HG03457 (cell line): ENCODE results near the gene AXDND1.
"Not testable (repeated sequence)": the region's sequence is repeated elsewhere in the genome, so short reads cannot be mapped to it uniquely, and the experiment has no call there.

ENCODE experiments used
- ATAC-seq: cut with Tn5 transposase; IDR thresholded peaks from one replicate; pipeline ENCODE4 v1.9.1; 2021; ENCODE audit warnings: moderate number of reproducible peaks; ENCODE audit not compliant: unreplicated experiment

Gene AXDND1

GRCh38 chr1:179361631-179362030, 4.1 kb upstream of the AXDND1 start:
- ATAC-seq, result not testable (repeated sequence)

- no peak for ATAC-seq
Observed at GRCh38 chr1:179366093-179366800, 476 bp downstream of the AXDND1 start.

GRCh38 chr1:179369751-179370341, 4.1 kb downstream of the AXDND1 start:
- ATAC-seq, result no peak

- ATAC-seq, result no peak
Observed at GRCh38 chr1:179372160-179372559, 6.4 kb downstream of the AXDND1 start.

- no peak for ATAC-seq
Observed at GRCh38 chr1:179376223-179376622, 10.5 kb downstream of the AXDND1 start.

GRCh38 chr1:179380299-179380698, 14.5 kb downstream of the AXDND1 start:
- no peak for ATAC-seq

GRCh38 chr1:179384027-179384426, 18.3 kb downstream of the AXDND1 start:
- no peak for ATAC-seq

- no peak for ATAC-seq
Observed at GRCh38 chr1:179385510-179385909, 19.7 kb downstream of the AXDND1 start.

- no peak for ATAC-seq
Observed at GRCh38 chr1:179393721-179394120, 27.9 kb downstream of the AXDND1 start.

GRCh38 chr1:179399399-179399798, 33.6 kb downstream of the AXDND1 start:
- ATAC-seq, result not testable (repeated sequence)

- not testable (repeated sequence) for ATAC-seq
Observed at GRCh38 chr1:179417760-179418159, 52.0 kb downstream of the AXDND1 start.

- ATAC-seq, result not testable (repeated sequence)
Observed at GRCh38 chr1:179418706-179419105, 52.9 kb downstream of the AXDND1 start.

GRCh38 chr1:179424610-179425009, 58.8 kb downstream of the AXDND1 start:
- no peak for ATAC-seq

- ATAC-seq, result no peak
Observed at GRCh38 chr1:179425186-179425585, 59.4 kb downstream of the AXDND1 start.

- ATAC-seq, result no peak
Observed at GRCh38 chr1:179437171-179437570, 71.4 kb downstream of the AXDND1 start.

- ATAC-seq, result not testable (repeated sequence)
Observed at GRCh38 chr1:179439646-179440045, 73.9 kb downstream of the AXDND1 start.

- ATAC-seq, result not testable (repeated sequence)
Observed at GRCh38 chr1:179440301-179440700, 74.5 kb downstream of the AXDND1 start.

GRCh38 chr1:179440971-179441370, 75.2 kb downstream of the AXDND1 start:
- no peak for ATAC-seq

- ATAC-seq, result no peak
Observed at GRCh38 chr1:179441501-179441900, 75.7 kb downstream of the AXDND1 start.

- ATAC-seq, result not testable (repeated sequence)
Observed at GRCh38 chr1:179442846-179443245, 77.1 kb downstream of the AXDND1 start.

GRCh38 chr1:179445593-179445992, 79.8 kb downstream of the AXDND1 start:
- no peak for ATAC-seq

GRCh38 chr1:179447489-179447888, 81.7 kb downstream of the AXDND1 start:
- ATAC-seq, result no peak
